HepG2 (cell line): Measurements from ENCODE around the gene SPIRE1. TPM values are rescaled to one million over a fixed set of nuclear protein-coding genes. Genes with fewer than 3 reads are reported as not detected.

ENCODE experiments used
- ARID4A ChIP-seq: sonication (generic); formaldehyde crosslinking; IDR thresholded peaks from 2 replicates; pipeline ENCODE4 v1.5.0; 2020; ENCODE audit warnings: mild to moderate bottlenecking, missing genetic modification reagents, borderline replicate concordance
- BCL6 ChIP-seq: IDR thresholded peaks from 2 replicates; pipeline ENCODE4 v1.6.1; 2016; ENCODE audit warnings: missing genetic modification reagents, missing compliant biosample characterization
- EED ChIP-seq: sonication (generic); formaldehyde crosslinking; IDR thresholded peaks from 2 replicates; pipeline ENCODE4 v1.5.0; 2020; ENCODE audit warnings: mild to moderate bottlenecking, missing genetic modification reagents
- FOXO4 ChIP-seq: sonication (generic); formaldehyde crosslinking; conservative IDR thresholded peaks from 2 replicates; pipeline ENCODE4 v1.8.1; 2023; ENCODE audit warnings: missing genetic modification reagents
- MED8 ChIP-seq: sonication (generic); formaldehyde crosslinking; IDR thresholded peaks from 2 replicates; pipeline ENCODE4 v1.8.1; 2023; ENCODE audit warnings: mild to moderate bottlenecking, missing genetic modification reagents; ENCODE audit not compliant: insufficient replicate concordance
- POGK ChIP-seq: sonication (generic); formaldehyde crosslinking; conservative IDR thresholded peaks from 2 replicates; pipeline ENCODE4 v1.8.0; 2022; ENCODE audit warnings: mild to moderate bottlenecking, moderate library complexity, missing genetic modification reagents
- RAD21 ChIP-seq: fragments of 450-650 bp; formaldehyde crosslinking; IDR thresholded peaks from 2 replicates; pipeline ENCODE4 v1.5.0; 2020; ENCODE audit warnings: mild to moderate bottlenecking
- SKIL ChIP-seq: sonication (generic); formaldehyde crosslinking; IDR thresholded peaks from 2 replicates; pipeline ENCODE4 v1.8.0; 2022; ENCODE audit warnings: missing genetic modification reagents, mild to moderate bottlenecking, moderate library complexity, borderline replicate concordance
- TBP ChIP-seq: sonication (generic); formaldehyde crosslinking; IDR thresholded peaks from 2 replicates; pipeline ENCODE4 v1.5.0; 2020; ENCODE audit warnings: missing genetic modification reagents
- TRAFD1 ChIP-seq: sonication (generic); formaldehyde crosslinking; IDR thresholded peaks from 2 replicates; pipeline ENCODE4 v1.5.1; 2020; ENCODE audit warnings: missing genetic modification reagents, mild to moderate bottlenecking, borderline replicate concordance
- ZNF335 ChIP-seq: sonication (generic); formaldehyde crosslinking; IDR thresholded peaks from 2 replicates; pipeline ENCODE4 v1.4.0; 2020; ENCODE audit warnings: missing genetic modification reagents
- polyA plus RNA-seq, 8 experiments: library from polyadenylated mRNA; depleted of rRNA in 3 of 8; stranded (reverse) in 7 of 8; unstranded in 1 of 8; fragments of >200 nt; fragmentation: Illumina TruSeq in 4 of 8; extraction: Trizol in 4 of 8; gene quantifications; 2 replicates each; pipeline versions ENCODE4 v1.2.1 to v1.2.3, GENCODE V29; 2011 to 2016; ENCODE audit warnings: low read depth in 4 of 8, missing spikeins in 1 of 8, mixed read lengths in 1 of 8; ENCODE audit not compliant: insufficient read depth in 1 of 8
- total RNA-seq, 5 experiments: library from RNA; depleted of rRNA; stranded (reverse); fragments of >200 nt; fragmentation: Illumina TruSeq; extraction: Trizol; gene quantifications; 2 replicates each; pipeline ENCODE4 v1.2.3, GENCODE V29; 2016; ENCODE audit warnings: low read depth in 1 of 5

SPIRE1 gene
- total and polyA plus RNA-seq, 2 of the 13 experiments (the other 11 are each of a cell fraction or from before 2014, with no cell fraction given) = 9.9 to 21.3 TPM

GRCh38 chr18:12399231-12399630 lies 258.7 kb downstream of the SPIRE1 start (continued):
- TF ChIP-seq FOXO4 (CRISPR knock-in tag) (no peak), ARID4A (CRISPR knock-in tag) (no peak), EED (CRISPR knock-in tag) (no peak), ZNF335 (CRISPR knock-in tag) (0 out of 2 replicates have a peak, but pooled peaks have one; percentile 31), BCL6 (CRISPR knock-in tag) (no peak), RAD21 (CRISPR knock-in tag) (no peak), POGK (CRISPR knock-in tag) (no peak), TRAFD1 (no peak), MED8 (CRISPR knock-in tag) (no peak), TBP (CRISPR knock-in tag) (no peak), SKIL (CRISPR knock-in tag) (no peak)
- TF ChIP-seq, all 625 proteins: peak for 2
